Suprapubic skin (tissue), 3 donors: ENCODE measurements around the gene PDE6C.

Source experiments
- CTCF ChIP-seq, 2 donors: fragments of 200-600 bp in 1 of 2; fragments of 450-650 bp in 1 of 2; sonication (generic) in 1 of 2; IDR thresholded peaks; one replicate each; pipeline ENCODE4 v1.5.1; 2016 to 2019; ENCODE audit warnings: antibody characterized with exemption in 2 of 2, mild to moderate bottlenecking in 1 of 2, moderate library complexity in 1 of 2
- EP300 ChIP-seq: sonication (generic); formaldehyde crosslinking; IDR thresholded peaks from one replicate; pipeline ENCODE4 v1.6.1; 2017; ENCODE audit warnings: antibody characterized with exemption
- POLR2A ChIP-seq, 2 donors: fragments of 450-650 bp; IDR thresholded peaks; one replicate each; pipeline ENCODE4 v1.6.1; 2017; ENCODE audit warnings: antibody characterized with exemption in 2 of 2, mild to moderate bottlenecking in 2 of 2, moderate library complexity in 2 of 2

GRCh38 chr10:93612311-93612710, at the start of gene PDE6C:
- TF ChIP-seq POLR2A (IDR thresholded peaks at IDR 0.05) (no peak), EP300 (no peak), CTCF (IDR thresholded peaks at IDR 0.05) (no peak)
